GM18951 (cell line): ENCODE measurements around the gene CTF1.

ENCODE experiments used
- POLR2A ChIP-seq: IDR thresholded peaks from 4 replicates; pipeline ENCODE4 v1.6.1; 2011; ENCODE audit warnings: mild to moderate bottlenecking; ENCODE audit not compliant: insufficient read length, insufficient read depth; ENCODE audit errors: extremely low read depth
- in situ Hi-C: fragments of 300-500 bp; cut with MboI; formaldehyde crosslinking; loops from one replicate; pipeline ENCODE4 v1.12.0; 2022; ENCODE audit warnings: low sequenced_read_pairs, mixed read lengths, inconsistent platforms; ENCODE audit not compliant: unreplicated experiment

Gene CTF1

GRCh38 chr16:30893744-30894539 is 2.5 kb upstream of the CTF1 start, which contains the start of gene BCL7C:
TSS of gene BCL7C (minus strand) at chr16:30894077. CDS start at chr16:30893944, 133 bp downstream.
- in situ Hi-C loops, result no loop called here
- peak; percentile 82 for TF ChIP-seq POLR2A

GRCh38 chr16:30894540-30895368 is 1.7 kb upstream of the CTF1 start:
- no peak for TF ChIP-seq POLR2A

DNA sequence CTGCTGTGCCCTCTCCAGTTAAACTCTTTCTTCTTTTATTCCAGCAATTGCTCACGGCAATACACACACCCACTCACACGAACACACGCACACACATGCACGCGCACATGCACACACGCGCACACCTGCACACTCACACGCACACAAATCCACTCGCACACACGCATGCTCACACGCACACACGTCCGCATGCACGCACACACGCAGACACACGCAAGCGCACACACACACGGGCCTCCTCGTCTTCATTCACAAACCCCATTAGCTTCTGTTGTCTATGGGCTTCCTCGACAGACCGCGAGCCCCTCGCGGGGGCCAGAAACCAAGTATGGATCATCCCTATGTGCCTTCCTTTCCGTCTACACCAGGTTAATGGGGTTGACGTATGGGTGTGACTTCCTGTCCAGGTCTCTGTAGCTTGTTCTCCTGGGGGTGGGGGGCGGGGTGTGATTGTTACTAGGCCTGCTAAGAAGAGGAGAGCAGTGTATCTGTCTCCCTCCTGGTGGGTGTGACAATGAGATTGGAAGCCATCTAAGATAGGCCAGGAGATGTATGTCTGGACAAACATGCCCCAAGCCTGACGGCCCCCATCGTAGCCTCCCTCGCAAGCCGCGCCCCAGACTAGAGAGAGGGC is 670 bp upstream of the CTF1 start:
- TF ChIP-seq POLR2A, result no peak

More at GRCh38 chr16:30894540-30895368, 1.7 kb upstream of the CTF1 start:
- in situ Hi-C loops, result no loop called here

DNA sequence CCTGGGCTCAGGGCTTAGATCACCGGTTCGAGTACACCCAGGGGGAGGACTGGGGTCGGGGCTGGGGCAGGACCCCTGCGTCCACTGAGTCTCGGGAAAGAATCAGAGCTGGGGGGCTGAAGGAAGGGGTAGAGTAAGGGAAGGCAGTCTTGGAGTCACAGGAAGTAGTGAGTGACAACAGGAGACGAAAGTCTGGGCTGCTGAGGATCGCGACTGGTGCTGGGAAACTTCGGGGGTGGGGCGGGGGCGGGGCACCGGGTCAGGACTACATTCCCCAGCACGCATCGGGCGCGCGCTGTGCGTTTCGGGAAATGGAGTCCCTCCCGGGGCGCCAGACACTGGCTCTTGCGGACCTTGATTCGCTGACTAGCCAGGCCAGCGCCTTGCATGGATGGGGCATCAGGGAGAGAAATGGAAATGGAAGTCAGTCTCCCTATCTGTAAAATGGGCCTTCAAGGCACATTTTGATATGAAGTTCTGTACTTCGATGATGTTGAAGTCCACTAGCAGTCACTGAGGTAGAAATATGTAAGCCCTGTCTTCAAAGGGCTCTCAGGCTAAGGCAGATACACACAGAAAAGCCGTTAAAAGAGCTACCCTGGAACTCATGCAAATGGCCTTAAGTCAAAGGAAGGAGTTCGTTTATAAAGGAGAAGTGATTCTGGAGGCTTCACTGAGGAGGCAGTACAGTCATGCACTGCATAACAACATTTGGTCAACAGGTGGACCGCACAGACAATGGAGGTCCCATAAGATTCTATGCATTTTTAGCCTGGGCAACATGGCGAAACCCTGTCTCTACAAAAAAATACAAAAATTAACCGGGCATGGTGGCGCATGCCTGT is 697 bp downstream of the CTF1 start:
- TF ChIP-seq POLR2A, result peak; percentile 36
- in situ Hi-C loops, result no loop called here

More for the DNA sequence above, 670 bp upstream of the CTF1 start:
- in situ Hi-C loops, result no loop called here

DNA sequence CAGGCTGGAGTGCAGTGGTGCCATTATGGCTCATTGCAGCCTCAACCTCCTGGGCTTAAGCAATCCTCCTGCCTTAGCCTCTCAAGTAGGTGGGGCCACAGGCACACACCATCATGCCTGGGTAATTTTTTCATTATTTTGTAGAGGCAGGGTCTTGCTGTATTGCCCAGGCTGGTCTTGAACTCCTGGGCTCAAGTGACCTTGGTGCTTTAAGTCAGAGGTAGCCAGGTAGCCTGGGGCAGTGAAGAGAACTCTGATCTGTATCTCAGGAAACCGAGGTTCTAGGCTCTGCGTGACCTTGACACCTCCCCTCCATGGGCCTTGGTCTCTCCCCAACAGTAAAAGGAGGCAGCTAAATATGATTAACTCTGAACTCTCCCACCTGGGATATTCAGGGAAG is 3.4 kb downstream of the CTF1 start:
- no peak for TF ChIP-seq POLR2A
- in situ Hi-C loops, result no loop called here

- in situ Hi-C loops, result no loop called here
- TF ChIP-seq POLR2A, result no peak
Measured at GRCh38 chr16:30900588-30900987, 4.2 kb downstream of the CTF1 start.

DNA sequence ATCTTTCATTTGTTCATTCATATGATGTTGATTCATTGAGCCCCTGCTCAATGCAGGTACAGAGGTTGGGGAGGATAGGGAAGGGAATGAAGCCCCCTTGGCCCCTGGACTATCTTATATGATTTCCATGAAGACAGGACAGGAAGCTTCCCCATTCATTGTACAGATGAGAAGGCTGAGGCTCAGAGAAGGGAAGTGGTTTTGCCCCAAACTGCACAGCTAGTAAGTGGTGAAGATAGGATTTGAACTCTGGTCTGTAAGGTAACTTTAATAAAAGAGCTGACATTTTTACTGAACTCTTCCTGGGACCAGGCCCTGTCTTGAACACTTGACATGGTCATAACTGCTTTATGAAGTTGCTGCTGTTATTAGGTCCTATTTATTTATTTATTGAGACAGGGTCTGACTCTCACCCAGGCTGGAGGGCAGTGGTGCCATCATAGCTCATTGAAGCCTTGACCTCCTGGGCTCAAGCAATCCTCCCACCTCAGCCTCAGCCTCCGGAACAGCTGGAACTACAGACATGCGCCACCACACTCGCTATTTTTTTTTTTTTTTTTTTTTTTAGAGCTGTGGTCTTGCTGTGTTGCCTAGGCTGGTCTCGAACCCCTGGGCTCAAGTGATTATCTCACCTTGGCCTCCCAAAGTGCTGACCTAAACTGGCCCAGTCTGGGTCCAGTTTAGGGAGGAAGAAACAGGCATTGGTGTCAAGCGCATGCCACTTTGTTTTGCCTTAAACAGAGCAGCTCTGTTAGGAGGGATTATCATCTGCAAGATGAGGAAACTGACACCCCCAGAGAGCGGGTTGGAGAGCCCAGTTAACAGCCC is 5.0 kb downstream of the CTF1 start:
- in situ Hi-C loops, result no loop called here

DNA sequence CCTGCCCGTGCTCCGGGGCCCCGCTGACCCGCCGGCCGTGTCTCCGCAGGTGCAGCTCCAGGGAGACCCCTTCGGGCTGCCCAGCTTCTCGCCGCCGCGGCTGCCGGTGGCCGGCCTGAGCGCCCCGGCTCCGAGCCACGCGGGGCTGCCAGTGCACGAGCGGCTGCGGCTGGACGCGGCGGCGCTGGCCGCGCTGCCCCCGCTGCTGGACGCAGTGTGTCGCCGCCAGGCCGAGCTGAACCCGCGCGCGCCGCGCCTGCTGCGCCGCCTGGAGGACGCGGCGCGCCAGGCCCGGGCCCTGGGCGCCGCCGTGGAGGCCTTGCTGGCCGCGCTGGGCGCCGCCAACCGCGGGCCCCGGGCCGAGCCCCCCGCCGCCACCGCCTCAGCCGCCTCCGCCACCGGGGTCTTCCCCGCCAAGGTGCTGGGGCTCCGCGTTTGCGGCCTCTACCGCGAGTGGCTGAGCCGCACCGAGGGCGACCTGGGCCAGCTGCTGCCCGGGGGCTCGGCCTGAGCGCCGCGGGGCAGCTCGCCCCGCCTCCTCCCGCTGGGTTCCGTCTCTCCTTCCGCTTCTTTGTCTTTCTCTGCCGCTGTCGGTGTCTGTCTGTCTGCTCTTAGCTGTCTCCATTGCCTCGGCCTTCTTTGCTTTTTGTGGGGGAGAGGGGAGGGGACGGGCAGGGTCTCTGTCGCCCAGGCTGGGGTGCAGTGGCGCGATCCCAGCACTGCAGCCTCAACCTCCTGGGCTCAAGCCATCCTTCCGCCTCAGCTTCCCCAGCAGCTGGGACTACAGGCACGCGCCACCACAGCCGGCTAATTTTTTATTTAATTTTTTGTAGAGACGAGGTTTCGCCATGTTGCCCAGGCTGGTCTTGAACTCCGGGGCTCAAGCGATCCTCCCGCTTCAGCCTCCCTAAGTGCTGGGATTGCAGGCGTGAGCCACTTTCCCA is 5.9 kb downstream of the CTF1 start:
- in situ Hi-C loops, result no loop called here

More for the DNA sequence above, 5.0 kb downstream of the CTF1 start:
- no peak for TF ChIP-seq POLR2A

GRCh38 chr16:30903002-30903401 is 6.6 kb downstream of the CTF1 start:
- TF ChIP-seq POLR2A, result no peak
- in situ Hi-C loops, result no loop called here

More for the DNA sequence above, 5.9 kb downstream of the CTF1 start:
- TF ChIP-seq POLR2A, result peak; percentile 72

DNA sequence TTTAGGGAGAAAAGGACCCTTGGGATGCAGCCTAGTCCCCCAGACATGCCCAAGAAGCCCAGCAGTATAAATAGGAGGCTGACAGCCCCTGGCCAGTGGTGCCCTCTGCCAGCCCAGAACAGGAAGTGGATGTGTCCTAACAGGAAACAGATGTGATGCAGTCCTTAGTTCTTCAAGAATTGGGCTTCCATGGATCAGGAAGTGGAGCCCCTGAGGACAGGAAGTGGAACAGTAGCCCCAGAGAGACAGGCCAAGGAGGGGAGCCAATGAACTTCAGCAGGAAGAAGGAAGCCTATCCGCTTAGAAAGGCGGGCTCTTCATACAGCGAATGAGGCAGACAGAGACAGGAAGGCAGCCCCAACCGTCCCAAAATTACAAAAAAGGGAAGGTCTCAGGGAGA is 7.2 kb downstream of the CTF1 start:
- no peak for TF ChIP-seq POLR2A
- in situ Hi-C loops, result no loop called here

DNA sequence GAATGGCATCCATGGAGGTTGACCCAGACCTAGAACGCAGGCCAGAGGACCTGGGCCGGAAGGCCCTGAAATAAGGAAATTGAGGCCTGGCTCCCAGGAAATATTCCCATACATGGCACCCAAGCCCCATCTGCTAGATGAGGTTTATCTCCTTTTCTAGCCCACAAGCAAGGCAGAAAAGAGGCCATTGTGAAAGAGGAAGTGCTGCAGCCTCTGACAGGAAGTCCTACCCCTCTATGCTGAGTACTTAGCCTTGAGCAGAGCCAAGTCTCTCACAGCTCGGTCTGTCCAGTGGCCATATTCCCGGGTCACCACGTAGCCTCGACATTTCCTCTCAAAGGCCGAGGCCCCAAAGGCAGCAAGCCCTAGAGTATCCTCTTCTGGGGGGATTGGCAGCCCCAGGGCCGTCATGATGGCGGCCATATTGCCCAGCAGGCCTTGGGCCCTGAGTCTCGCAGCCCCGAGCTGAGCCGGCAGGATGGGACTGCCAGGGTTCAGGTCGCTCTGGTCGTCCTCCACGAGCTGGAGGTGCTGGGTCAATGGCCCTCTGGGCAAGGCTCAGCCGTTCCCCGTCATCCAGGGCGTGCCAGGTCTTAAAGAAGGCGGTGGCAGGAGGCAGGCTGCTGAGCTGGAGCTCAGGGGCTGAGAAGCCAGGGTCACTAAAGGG is 7.8 kb downstream of the CTF1 start:
- in situ Hi-C loops, result no loop called here
- TF ChIP-seq POLR2A, result no peak
